Erythroblast (primary cell): ENCODE data around the gene LPAR3.

Experiments used
- GATA1 ChIP-seq: IDR thresholded peaks from 2 replicates; pipeline ENCODE4 v1.6.1; 2011; ENCODE audit warnings: low read depth, mild to moderate bottlenecking, control low read depth, low read length, moderate library complexity
- POLR2A ChIP-seq: IDR thresholded peaks from 2 replicates; pipeline ENCODE4 v1.6.1; 2011; ENCODE audit warnings: mild to moderate bottlenecking, low read length

DNA sequence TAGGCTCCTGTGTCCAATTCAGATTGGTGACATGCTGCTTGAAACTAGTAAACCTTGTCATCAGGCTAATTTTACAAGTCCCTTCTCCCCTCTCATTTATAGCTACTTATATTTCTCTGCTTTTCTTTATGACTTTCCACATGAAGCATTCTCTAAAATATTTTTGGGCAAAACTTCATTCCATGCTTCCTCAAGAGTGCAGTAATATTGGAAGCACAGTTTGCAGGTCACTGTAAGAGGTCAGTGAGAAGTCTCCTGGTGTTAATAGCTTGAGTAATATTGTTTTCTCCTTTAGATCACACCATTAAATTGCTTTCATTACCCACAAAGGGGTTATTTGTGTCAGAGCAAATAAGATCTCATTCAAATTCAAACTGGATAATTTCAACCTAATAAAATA, 46.6 kb downstream of the LPAR3 start:
- TF ChIP-seq POLR2A (no peak), GATA1 (no peak)
